Keratinocyte (primary cell): ENCODE measurements around the gene ATP13A1. TPM values are rescaled to one million over a fixed set of nuclear protein-coding genes. Genes with fewer than 3 reads are reported as not detected.
"Not testable (repeated sequence)": the region's sequence is repeated elsewhere in the genome, so short reads cannot be mapped to it uniquely, and the experiment has no call there.

Source experiments
- DNase-seq: peaks from one replicate; pipeline ENCODE4 v3.0.0-alpha.2; 2011; ENCODE audit warnings: low read depth, missing footprints, low spot score
- FAIRE-seq: peaks from 2 replicates; lab custom pipeline; 2011; peaks lifted over from hg19 to GRCh38; lab: Jason Lieb, UNC
- H2AFZ ChIP-seq: 2 replicates; pipeline ENCODE4 v1.6.0; 2012; ENCODE audit warnings: low read length, control low read depth, inconsistent platforms; ENCODE audit not compliant: control insufficient read depth
- H3K27ac ChIP-seq: 2 replicates; pipeline ENCODE4 v1.5.1; 2011; ENCODE audit warnings: low read length; ENCODE audit not compliant: control insufficient read depth, insufficient read depth
- H3K27me3 ChIP-seq: 3 replicates; pipeline ENCODE4 v1.6.0; 2011; ENCODE audit warnings: low read length; ENCODE audit not compliant: control insufficient read depth, insufficient read depth; ENCODE audit errors: extremely low read depth
- H3K36me3 ChIP-seq, 2 experiments: 2 replicates in 1 of 2; 3 replicates in 1 of 2; pipeline ENCODE4 v1.5.1; 2011; ENCODE audit warnings: low read length in 2 of 2, mild to moderate bottlenecking in 1 of 2; ENCODE audit not compliant: control insufficient read depth in 2 of 2, insufficient read depth in 2 of 2; ENCODE audit errors: extremely low read depth in 1 of 2
- H3K4me1 ChIP-seq: 3 replicates; pipeline ENCODE4 v1.5.1; 2011; ENCODE audit warnings: low read length; ENCODE audit not compliant: control insufficient read depth, insufficient read depth; ENCODE audit errors: extremely low read depth
- H3K4me2 ChIP-seq: 3 replicates; pipeline ENCODE4 v1.6.0; 2011; ENCODE audit warnings: low read depth, low read length; ENCODE audit not compliant: control insufficient read depth, insufficient read depth; ENCODE audit errors: extremely low read depth
- H3K4me3 ChIP-seq, 3 experiments: fragments of 200-600 bp in 1 of 3; sonication (generic) in 1 of 3; 2 replicates in 2 of 3; 3 replicates in 1 of 3; pipeline ENCODE4 v1.5.1; 2011 to 2016; ENCODE audit warnings: low read length in 3 of 3, mild to moderate bottlenecking in 3 of 3, control low read depth in 2 of 3, inconsistent platforms in 1 of 3, low read depth in 1 of 3, mixed read lengths in 1 of 3, mixed run types in 1 of 3, moderate library complexity in 1 of 3; ENCODE audit not compliant: control insufficient read depth in 2 of 3, insufficient read depth in 2 of 3; ENCODE audit errors: extremely low read depth in 1 of 3
- H3K79me2 ChIP-seq: 2 replicates; pipeline ENCODE4 v1.6.0; 2012; ENCODE audit warnings: low read length; ENCODE audit not compliant: control insufficient read depth, insufficient read depth
- H3K9ac ChIP-seq: 3 replicates; pipeline ENCODE4 v1.6.0; 2011; ENCODE audit warnings: low read length; ENCODE audit not compliant: control insufficient read depth, insufficient read depth; ENCODE audit errors: extremely low read depth
- H3K9me1 ChIP-seq: 3 replicates; pipeline ENCODE4 v1.6.0; 2011; ENCODE audit warnings: low read length; ENCODE audit not compliant: control insufficient read depth, insufficient read depth; ENCODE audit errors: extremely low read depth
- H3K9me3 ChIP-seq: 2 replicates; pipeline ENCODE4 v1.5.1; 2012; ENCODE audit warnings: low read depth, low read length; ENCODE audit not compliant: control insufficient read depth
- H4K20me1 ChIP-seq: 3 replicates; pipeline ENCODE4 v1.6.0; 2011; ENCODE audit warnings: low read length; ENCODE audit not compliant: control insufficient read depth, insufficient read depth; ENCODE audit errors: extremely low read depth
- CTCF ChIP-seq, 3 experiments: IDR thresholded peaks in 1 of 3; conservative IDR thresholded peaks in 1 of 3; optimal IDR thresholded peaks in 1 of 3; 2 replicates in 2 of 3; 3 replicates in 1 of 3; pipeline versions ENCODE3 to v1.5.1; 2011; ENCODE audit warnings: low read length in 3 of 3, mild to moderate bottlenecking in 3 of 3, moderate library complexity in 2 of 3, control low read depth in 1 of 3, inconsistent platforms in 1 of 3; ENCODE audit not compliant: insufficient read depth in 2 of 3; ENCODE audit errors: extremely low read depth in 1 of 3
- EZH2 ChIP-seq: IDR thresholded peaks from one replicate; pipeline ENCODE4 v1.6.1; 2012; ENCODE audit warnings: inconsistent platforms, mild to moderate bottlenecking, low read length, moderate library complexity
- dilution Hi-C: fragments of 300-500 bp; cut with MboI; formaldehyde crosslinking; loops from one replicate; pipeline ENCODE4 v1.7.0; 2020; ENCODE audit warnings: low sequenced_read_pairs; ENCODE audit not compliant: extremely low pct_ligation_motif_present
- polyA plus RNA-seq, 5 experiments: library from polyadenylated mRNA; depleted of rRNA in 3 of 5; stranded (reverse) in 3 of 5; stranded (forward) in 1 of 5; unstranded in 1 of 5; fragments of >200 nt; gene quantifications; 1 replicate in 1 of 5; 2 replicates in 3 of 5; 3 replicates in 1 of 5; pipeline versions ENCODE4 v1.2.1 to v1.2.3, GENCODE V29; 2011 to 2012; ENCODE audit warnings: missing spikeins in 2 of 5, low read depth in 1 of 5, low replicate concordance in 1 of 5

The ATP13A1 gene
- polyA plus RNA-seq, 1 donor (not counting 4 experiments of a cell fraction or from before 2014, with no cell fraction given), result 9.8 TPM

- no peak overlapping the region for H3K9ac ChIP-seq
- dilution Hi-C loops, result no loop called here
- H3K36me3 ChIP-seq, result no peaks in the 10 kb centered on the region
- no peaks in the 10 kb centered on the region for H3K79me2 ChIP-seq
- no peaks in the 10 kb centered on the region for H3K9me1 ChIP-seq
- FAIRE-seq (no peak), DNase-seq (no peak)
- no peak overlapping the region for H2AFZ ChIP-seq
- H3K27me3 ChIP-seq, result no peaks in the 10 kb centered on the region
- no peaks in the 10 kb centered on the region for H3K4me1 ChIP-seq
- no peaks in the 10 kb centered on the region for H4K20me1 ChIP-seq
- peaks cover 2% of the 10 kb centered on the region for H3K9me3 ChIP-seq
- H3K4me3 ChIP-seq, result no peak overlapping the region
- TF ChIP-seq CTCF (optimal IDR thresholded peaks at IDR 0.05 in 1 of 3, IDR thresholded peaks at IDR 0.05 in 1 of 3, conservative IDR thresholded peaks at IDR 0.05 in 1 of 3; ENCODE audit: extremely low read depth in 1 of 3, insufficient read depth in 2 of 3, low read length in 3 of 3) (no peak), EZH2 (no peak)
- H3K4me2 ChIP-seq, result no peak overlapping the region
- H3K27ac ChIP-seq, result no peak overlapping the region
Measured at GRCh38 chr19:19687090-19687489, 23.6 kb upstream of the ATP13A1 start.

DNA sequence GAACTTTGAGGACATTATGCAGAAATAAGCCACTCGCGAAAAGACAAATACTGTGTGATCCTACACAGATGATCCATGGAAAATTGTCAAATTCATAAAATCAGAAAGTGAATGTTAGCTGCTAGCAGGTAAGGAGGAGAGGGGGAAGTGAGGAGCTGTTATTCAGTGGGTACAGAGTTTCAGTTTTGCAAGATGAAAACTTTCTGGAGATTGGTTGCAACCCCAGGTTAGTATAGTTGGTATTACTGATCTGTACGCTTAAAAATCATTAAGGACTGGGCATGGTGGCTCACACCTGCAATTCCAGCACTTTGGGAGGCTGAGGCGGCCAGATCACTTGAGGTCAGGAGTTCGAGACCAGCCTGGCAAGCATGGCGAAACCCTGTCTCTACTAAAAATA, 23.1 kb upstream of the ATP13A1 start:
- Histone ChIP-seq H3K9me1 (no peaks in the 10 kb centered on the region), H4K20me1 (no peaks in the 10 kb centered on the region), H3K79me2 (no peaks in the 10 kb centered on the region), H3K27ac (no peak overlapping the region), H3K4me1 (no peaks in the 10 kb centered on the region), H2AFZ (no peak overlapping the region), H3K9me3 (peaks cover 2% of the 10 kb centered on the region), H3K4me3 (no peak overlapping the region), H3K4me2 (no peak overlapping the region), H3K36me3 (no peaks in the 10 kb centered on the region), H3K9ac (no peak overlapping the region), H3K27me3 (no peaks in the 10 kb centered on the region)
- TF ChIP-seq EZH2 (no peak), CTCF (optimal IDR thresholded peaks at IDR 0.05 in 1 of 3, IDR thresholded peaks at IDR 0.05 in 1 of 3, conservative IDR thresholded peaks at IDR 0.05 in 1 of 3; ENCODE audit: extremely low read depth in 1 of 3, insufficient read depth in 2 of 3, low read length in 3 of 3) (no peak)
- dilution Hi-C loops, result no loop called here
- FAIRE-seq (no peak), DNase-seq (no peak)

- H3K9ac ChIP-seq, H3K4me1 ChIP-seq, FAIRE-seq, H3K4me3 ChIP-seq, H3K27ac ChIP-seq, H3K9me1 ChIP-seq, H3K79me2 ChIP-seq, H2AFZ ChIP-seq, H3K9me3 ChIP-seq, H3K4me2 ChIP-seq, H3K27me3 ChIP-seq, DNase-seq, H4K20me1 ChIP-seq, dilution Hi-C loops, H3K36me3 ChIP-seq: not testable (repeated sequence)
Measured at GRCh38 chr19:19686119-19686518, 22.6 kb upstream of the ATP13A1 start.
